ENCODE data around the gene TP53TG5.

TP53TG5 gene

DNA sequence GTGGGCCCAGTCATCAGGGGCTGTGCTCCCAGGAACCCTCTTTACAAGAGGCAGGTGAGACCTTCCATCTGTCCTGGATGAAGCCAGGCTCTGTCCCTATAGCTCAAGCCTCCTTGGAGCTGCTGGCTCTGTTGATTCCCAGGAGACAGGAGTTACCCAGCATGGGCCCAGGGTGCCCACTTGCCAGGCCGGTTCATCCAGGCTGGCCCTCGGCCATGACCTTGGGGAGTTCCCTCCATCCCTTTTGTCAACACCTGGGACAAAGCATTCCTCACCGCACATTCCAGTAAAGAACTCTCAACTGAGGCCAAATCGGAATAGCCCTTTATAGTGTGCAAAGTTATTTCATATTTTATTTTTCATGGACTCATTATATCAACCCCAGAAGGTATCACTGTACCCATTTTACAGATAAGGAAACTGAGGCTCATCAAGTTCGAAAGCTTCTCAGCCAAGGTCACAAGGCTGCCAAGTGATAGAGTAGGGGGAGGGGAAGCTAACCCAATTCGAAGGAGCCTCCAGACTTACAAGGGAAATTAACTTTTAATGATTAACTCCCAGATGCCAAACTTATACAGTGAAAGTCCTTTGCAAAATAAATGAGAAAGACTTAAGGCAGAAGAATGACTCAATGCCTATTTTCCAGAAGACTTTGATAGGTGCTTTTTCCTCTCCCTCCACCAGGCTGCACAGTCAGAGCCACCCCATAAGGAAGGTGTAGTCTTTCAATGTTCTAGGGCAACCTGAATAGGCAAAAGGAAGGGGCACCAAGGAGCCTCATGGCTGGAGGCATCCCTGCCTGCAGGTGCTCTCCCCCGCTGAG lies 48.4 kb downstream of the TP53TG5 start:
- FAIRE-seq (no peak), DNase-seq (ENCODE audit: insufficient read length, low spot score) (no peak)
- no peak for TF ChIP-seq POLR2A (IDR thresholded peaks at IDR 0.05; ENCODE audit: low read depth, low read length)

DNA sequence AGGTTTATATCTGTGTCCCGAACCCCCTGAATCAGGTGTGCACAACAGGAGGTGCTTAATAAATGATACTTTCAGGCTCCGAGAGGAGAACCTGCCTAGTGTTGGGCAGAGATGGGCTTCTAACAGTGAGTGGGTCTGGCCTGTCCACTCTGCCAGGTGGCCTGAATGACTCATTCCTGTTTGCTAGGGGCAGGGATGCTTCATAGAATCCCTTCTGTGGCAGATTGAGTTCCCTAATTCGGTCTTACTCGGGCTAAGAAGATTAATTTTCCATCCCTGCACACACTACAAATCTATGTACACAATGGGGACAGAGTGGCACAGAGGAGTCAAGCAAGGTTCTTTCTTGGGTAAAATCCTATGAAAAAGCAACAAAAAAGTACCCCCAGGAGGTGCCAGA lies 49.7 kb downstream of the TP53TG5 start:
- TF ChIP-seq POLR2A (IDR thresholded peaks at IDR 0.05; ENCODE audit: low read depth, low read length), result no peak
- FAIRE-seq, result no peak
- DNase-seq (ENCODE audit: insufficient read length, low spot score), result no peak

DNA sequence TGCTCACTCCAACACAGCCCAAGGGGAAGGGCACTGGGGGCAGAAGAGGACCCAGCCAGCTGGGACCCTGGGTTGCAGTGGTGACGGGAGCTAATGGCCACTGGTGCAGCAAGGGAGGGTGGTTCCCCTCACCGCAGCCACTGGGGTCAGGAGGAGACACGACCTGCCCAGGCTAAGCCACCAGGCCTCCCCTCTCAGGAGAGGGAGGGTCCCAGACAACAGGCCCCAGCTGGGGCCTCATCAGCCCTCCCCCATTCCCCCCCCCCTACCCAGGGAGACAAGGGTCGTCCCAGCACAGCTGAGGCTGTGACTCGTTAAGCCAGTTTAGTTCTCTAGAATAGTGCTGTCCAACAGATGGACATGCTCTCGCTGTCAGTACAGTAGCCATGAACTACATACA lies 52.8 kb downstream of the TP53TG5 start:
- no peak for FAIRE-seq
- no peak for DNase-seq (ENCODE audit: insufficient read length, low spot score)
- TF ChIP-seq POLR2A (IDR thresholded peaks at IDR 0.05; ENCODE audit: low read depth, low read length), result no peak

DNA sequence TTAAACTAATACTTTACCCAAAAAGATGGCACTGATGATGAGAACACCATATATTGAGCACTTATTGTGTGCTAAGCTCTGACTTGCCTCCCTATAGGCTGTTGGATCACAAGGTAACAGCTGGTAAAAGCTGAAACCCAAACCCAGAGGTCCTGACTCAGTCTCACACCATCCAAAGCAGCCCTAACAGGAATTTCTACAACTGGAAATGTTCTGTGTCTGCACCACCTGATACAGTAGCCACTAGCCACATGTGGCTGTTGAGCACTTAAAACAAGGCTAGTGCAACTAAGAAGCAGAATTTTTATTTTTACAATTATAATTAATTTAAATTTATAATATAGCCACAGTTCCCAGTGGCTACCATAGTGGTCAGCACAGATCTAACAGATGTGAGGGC lies 54.4 kb downstream of the TP53TG5 start:
- DNase-seq (ENCODE audit: insufficient read length, low spot score), result no peak
- FAIRE-seq, result no peak
- TF ChIP-seq POLR2A (IDR thresholded peaks at IDR 0.05; ENCODE audit: low read depth, low read length), result no peak

DNA sequence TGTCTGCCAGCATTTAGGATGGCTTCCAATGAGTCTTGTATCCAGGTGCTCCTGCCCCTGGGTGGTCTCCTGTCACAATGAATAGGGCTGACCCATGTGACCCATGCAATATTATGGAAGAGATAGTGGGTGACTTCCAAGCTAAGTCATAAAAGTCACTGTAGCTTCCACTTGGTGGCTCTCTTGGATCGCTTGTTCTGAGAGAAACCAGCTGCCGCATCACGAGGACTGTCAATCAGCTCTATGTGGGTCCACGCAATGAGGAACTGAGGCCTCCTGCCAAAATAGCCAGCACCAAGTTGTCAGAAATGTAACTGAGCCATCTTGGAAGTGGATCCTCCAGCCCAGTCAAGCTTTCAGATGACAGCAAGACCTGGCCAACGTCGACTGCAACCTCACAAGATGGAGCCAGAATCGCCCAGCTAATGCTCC lies 55.2 kb downstream of the TP53TG5 start:
- no peak for TF ChIP-seq POLR2A (IDR thresholded peaks at IDR 0.05; ENCODE audit: low read depth, low read length)
- FAIRE-seq (no peak), DNase-seq (ENCODE audit: insufficient read length, low spot score) (no peak)

All from H54 (cell line).